CD4-positive, CD25-positive, alpha-beta regulatory T cell (primary cell): ENCODE measurements around the gene PRAMEF33. TPM values are rescaled to one million over a fixed set of nuclear protein-coding genes. Genes with fewer than 3 reads are reported as not detected.
"Not testable (repeated sequence)": the region's sequence is repeated elsewhere in the genome, so short reads cannot be mapped to it uniquely, and the experiment has no call there.

Source experiments
- ATAC-seq, 2 donors: fragments of 150-1000 bp; cut with Tn5 transposase; one replicate each; pipeline ENCODE4 v1.10.0; 2021; ENCODE audit warnings: low read depth in 2 of 2, moderate number of reproducible peaks in 2 of 2, moderate library complexity in 1 of 2
- DNase-seq, 3 donors: peaks; one replicate each; pipeline versions ENCODE4 v3.0.0 to v3.0.0-alpha.2; 2012 to 2022; ENCODE audit warnings: mixed read lengths in 1 of 3
- H3K27ac ChIP-seq: one replicate; pipeline ENCODE4 v1.7.0; 2013; ENCODE audit warnings: mild to moderate bottlenecking, low read length; ENCODE audit not compliant: insufficient read depth, poor library complexity, severe bottlenecking
- H3K27me3 ChIP-seq: one replicate; pipeline ENCODE4 v1.7.0; 2013; ENCODE audit warnings: low read length; ENCODE audit not compliant: control insufficient read depth, insufficient read depth
- H3K36me3 ChIP-seq: one replicate; pipeline ENCODE4 v1.7.0; 2013; ENCODE audit warnings: mild to moderate bottlenecking, low read length, moderate library complexity; ENCODE audit not compliant: control insufficient read depth, insufficient read depth
- H3K4me1 ChIP-seq: 2 replicates; pipeline ENCODE4 v1.7.0; 2013; ENCODE audit warnings: mild to moderate bottlenecking, low read length; ENCODE audit not compliant: insufficient read depth, control insufficient read depth, poor library complexity, severe bottlenecking
- H3K4me3 ChIP-seq: one replicate; pipeline ENCODE4 v1.7.0; 2013; ENCODE audit warnings: low read depth, mild to moderate bottlenecking, low read length, moderate library complexity
- H3K9me3 ChIP-seq, 2 experiments: 1 replicate in 1 of 2; 2 replicates in 1 of 2; pipeline ENCODE4 v1.7.0; 2013; ENCODE audit warnings: low read length in 2 of 2, mild to moderate bottlenecking in 1 of 2, moderate library complexity in 1 of 2; ENCODE audit not compliant: control insufficient read depth in 2 of 2
- H3K27ac Mint-ChIP-seq, 3 donors: one replicate each; pipeline ENCODE4 v1.8.0; 2020 to 2022; ENCODE audit warnings: mild to moderate bottlenecking in 3 of 3, mixed read lengths in 3 of 3, moderate library complexity in 2 of 3
- H3K27me3 Mint-ChIP-seq: one replicate; pipeline ENCODE4 v1.8.0; 2022; ENCODE audit warnings: mild to moderate bottlenecking, mixed read lengths
- H3K36me3 Mint-ChIP-seq: one replicate; pipeline ENCODE4 v1.8.0; 2020; ENCODE audit warnings: mixed read lengths
- H3K4me1 Mint-ChIP-seq, 4 donors: one replicate each; pipeline ENCODE4 v1.8.0; 2020 to 2022; ENCODE audit warnings: mixed read lengths in 4 of 4, mild to moderate bottlenecking in 1 of 4
- H3K4me3 Mint-ChIP-seq, 4 donors: one replicate each; pipeline ENCODE4 v1.8.0; 2020 to 2022; ENCODE audit warnings: mild to moderate bottlenecking in 4 of 4, mixed read lengths in 4 of 4, moderate library complexity in 3 of 4
- H3K9me3 Mint-ChIP-seq, 7 donors: one replicate each; pipeline ENCODE4 v1.8.0; 2020 to 2022; ENCODE audit warnings: mixed read lengths in 7 of 7, mild to moderate bottlenecking in 3 of 7, moderate library complexity in 2 of 7
- polyA plus RNA-seq, 4 donors: library from polyadenylated mRNA; unstranded; fragments of 300-500 nt; fragmentation: Illumina TruSeq; gene quantifications; one replicate each; pipeline ENCODE4 v1.2.3, GENCODE V29; 2021
- total RNA-seq: library from RNA; stranded (reverse); gene quantifications from one replicate; pipeline ENCODE4 v1.2.3, GENCODE V29; 2022

PRAMEF33 gene, protein sequence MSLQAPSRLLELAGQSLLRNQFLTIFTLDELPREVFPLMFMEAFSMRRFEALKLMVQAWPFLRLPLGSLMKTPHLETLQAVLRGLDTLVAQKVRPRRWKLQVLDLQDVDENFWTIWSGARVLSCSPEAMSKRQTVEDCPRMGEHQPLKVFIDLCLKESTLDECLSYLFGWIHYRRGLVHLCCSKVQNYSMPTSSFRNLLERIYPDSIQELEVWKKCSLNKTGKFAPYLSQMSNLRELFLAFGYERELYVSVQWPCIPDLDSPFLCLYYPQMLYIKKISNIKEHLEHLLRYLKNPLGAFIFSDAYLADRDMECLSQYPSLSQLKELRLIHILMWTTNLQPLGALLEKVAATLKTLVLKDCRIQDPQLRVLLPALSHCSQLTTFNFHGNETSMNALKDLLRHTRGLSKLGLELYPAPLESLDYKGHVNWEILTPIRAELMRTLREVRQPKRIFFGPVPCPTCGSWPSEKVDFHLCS
- total RNA-seq (not detected), polyA plus RNA-seq (not detected)

- H3K27ac ChIP-seq, DNase-seq, H3K36me3 Mint-ChIP-seq, H3K4me3 ChIP-seq, H3K9me3 ChIP-seq, H3K4me3 Mint-ChIP-seq, H3K4me1 ChIP-seq, H3K36me3 ChIP-seq, H3K27me3 ChIP-seq, ATAC-seq, H3K27ac Mint-ChIP-seq, H3K27me3 Mint-ChIP-seq, H3K9me3 Mint-ChIP-seq, H3K4me1 Mint-ChIP-seq: not testable (repeated sequence)
Measured at GRCh38 chr1:13303239-13303638, at the start of gene PRAMEF33. PRAMEF33 (plus strand) TSS chr1:13303539; CDS start chr1:13305955, 2,416 bp downstream.

GRCh38 chr1:13253898-13254297 lies 49.4 kb upstream of the PRAMEF33 start, which contains the start of gene PRAMEF5:
PRAMEF5 (plus strand) TSS chr1:13254198; CDS start chr1:13259269, 5,071 bp downstream.
- H3K4me3 ChIP-seq, DNase-seq, H3K36me3 Mint-ChIP-seq, H3K27ac ChIP-seq, H3K4me3 Mint-ChIP-seq, H3K9me3 ChIP-seq, H3K4me1 Mint-ChIP-seq, H3K4me1 ChIP-seq, ATAC-seq, H3K27me3 ChIP-seq, H3K36me3 ChIP-seq, H3K9me3 Mint-ChIP-seq, H3K27ac Mint-ChIP-seq, H3K27me3 Mint-ChIP-seq: not testable (repeated sequence)

DNA sequence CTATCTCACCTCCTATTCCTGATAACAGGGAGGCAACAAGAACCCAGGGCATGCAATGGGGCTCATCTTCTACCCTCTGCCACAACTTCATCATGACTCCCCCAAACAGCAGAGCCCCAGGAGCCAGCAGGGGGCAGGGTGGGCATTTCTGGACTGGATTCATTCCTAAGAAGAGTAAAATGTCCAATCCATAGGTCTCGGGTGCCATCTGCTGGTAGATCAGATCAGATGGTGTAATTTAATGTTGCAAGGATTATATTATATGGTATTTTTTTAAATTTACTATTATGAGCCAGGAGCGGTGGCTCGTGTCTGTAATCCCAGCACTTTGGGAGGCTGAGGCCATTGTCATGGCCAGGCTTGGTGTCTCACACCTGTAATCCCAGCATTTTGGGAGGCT lies 38.2 kb upstream of the PRAMEF33 start:
- not testable (repeated sequence) for H3K36me3 ChIP-seq, H3K4me3 ChIP-seq, DNase-seq, H3K9me3 ChIP-seq, H3K36me3 Mint-ChIP-seq, H3K27ac ChIP-seq, H3K27me3 ChIP-seq, H3K4me3 Mint-ChIP-seq, H3K27me3 Mint-ChIP-seq, H3K4me1 ChIP-seq, H3K4me1 Mint-ChIP-seq, ATAC-seq, H3K27ac Mint-ChIP-seq, H3K9me3 Mint-ChIP-seq

GRCh38 chr1:13277016-13277415 lies 26.3 kb upstream of the PRAMEF33 start:
- not testable (repeated sequence) for H3K4me3 ChIP-seq, H3K36me3 ChIP-seq, H3K36me3 Mint-ChIP-seq, H3K4me1 Mint-ChIP-seq, DNase-seq, H3K27me3 ChIP-seq, H3K27ac Mint-ChIP-seq, H3K4me1 ChIP-seq, H3K27me3 Mint-ChIP-seq, H3K9me3 Mint-ChIP-seq, H3K27ac ChIP-seq, H3K4me3 Mint-ChIP-seq, ATAC-seq, H3K9me3 ChIP-seq

DNA sequence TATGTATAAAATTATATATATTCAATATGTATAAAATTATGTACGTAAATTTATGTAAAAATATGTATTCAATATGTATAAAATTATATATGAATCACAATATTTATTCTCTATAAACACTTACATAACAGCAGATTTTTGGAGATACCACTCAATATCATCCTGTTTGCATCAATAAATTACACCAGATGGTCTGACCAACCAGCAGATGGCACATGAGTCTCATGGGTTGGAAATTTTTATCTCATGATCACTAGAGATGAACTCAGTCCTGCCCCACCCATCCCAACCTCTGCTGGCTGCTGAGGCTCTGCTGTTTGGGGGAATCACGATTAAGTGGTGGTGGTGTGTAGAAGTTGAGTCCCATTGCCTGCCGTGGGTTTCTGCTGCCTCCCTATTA lies 23.7 kb upstream of the PRAMEF33 start:
- ATAC-seq, H3K27ac Mint-ChIP-seq, H3K4me1 Mint-ChIP-seq: not testable (repeated sequence)

GRCh38 chr1:13285037-13285436 lies 18.3 kb upstream of the PRAMEF33 start, which contains the start of gene PRAMEF8:
PRAMEF8 (minus strand) TSS chr1:13285137; CDS start chr1:13284091, 1,046 bp downstream.
- H3K4me1 ChIP-seq, H3K27ac Mint-ChIP-seq, H3K4me3 ChIP-seq, H3K9me3 ChIP-seq, H3K4me3 Mint-ChIP-seq, H3K27me3 Mint-ChIP-seq, H3K36me3 Mint-ChIP-seq, ATAC-seq, H3K9me3 Mint-ChIP-seq, DNase-seq, H3K36me3 ChIP-seq, H3K27ac ChIP-seq, H3K4me1 Mint-ChIP-seq, H3K27me3 ChIP-seq: not testable (repeated sequence)

More for the DNA sequence above, 23.7 kb upstream of the PRAMEF33 start:
- not testable (repeated sequence) for H3K27me3 ChIP-seq, H3K36me3 Mint-ChIP-seq, H3K9me3 Mint-ChIP-seq, H3K4me3 Mint-ChIP-seq, H3K4me3 ChIP-seq, H3K36me3 ChIP-seq, H3K9me3 ChIP-seq, DNase-seq, H3K4me1 ChIP-seq, H3K27me3 Mint-ChIP-seq, H3K27ac ChIP-seq

- DNase-seq, H3K27ac ChIP-seq, H3K27me3 Mint-ChIP-seq, H3K9me3 ChIP-seq, H3K27ac Mint-ChIP-seq, H3K36me3 Mint-ChIP-seq, H3K4me1 Mint-ChIP-seq, H3K4me3 Mint-ChIP-seq, H3K4me1 ChIP-seq, ATAC-seq, H3K36me3 ChIP-seq, H3K9me3 Mint-ChIP-seq, H3K27me3 ChIP-seq, H3K4me3 ChIP-seq: not testable (repeated sequence)
Measured at GRCh38 chr1:13289030-13289429, 14.3 kb upstream of the PRAMEF33 start.
